GM12865 (cell line): ENCODE measurements around the gene HFE.

Experiments used
- DNase-seq: peaks from one replicate; pipeline ENCODE4 v3.0.0; 2010; ENCODE audit warnings: low read depth
- H3K4me3 ChIP-seq: 2 replicates; pipeline ENCODE4 v1.5.1; 2011; ENCODE audit warnings: mild to moderate bottlenecking, low read depth, low read length, control low read depth
- CTCF ChIP-seq: IDR thresholded peaks from 2 replicates; pipeline ENCODE4 v1.5.1; 2011; ENCODE audit warnings: low read length, control low read depth, low read depth, inconsistent platforms; ENCODE audit not compliant: insufficient read depth; ENCODE audit errors: missing control alignments

The HFE gene

GRCh38 chr6:26104457-26105108 is 17.4 kb downstream of the HFE start:
- TF ChIP-seq CTCF: no peak
- peak; percentile 72 for DNase-seq
- H3K4me3 ChIP-seq: peak overlapping the region; percentile 40

- TF ChIP-seq CTCF: no peak
- no peak overlapping the region for H3K4me3 ChIP-seq
- no peak for DNase-seq
These were observed 18.0 kb downstream of the HFE start for GRCh38 chr6:26105109-26105730.

- no peak overlapping the region for H3K4me3 ChIP-seq
- no peak for DNase-seq
- TF ChIP-seq CTCF: no peak
These were observed 18.6 kb downstream of the HFE start for GRCh38 chr6:26105842-26106241.

GRCh38 chr6:26107935-26108334 is 20.7 kb downstream of the HFE start:
- no peak for DNase-seq
- TF ChIP-seq CTCF: no peak
- no peak overlapping the region for H3K4me3 ChIP-seq

- no peak overlapping the region for H3K4me3 ChIP-seq
- no peak for DNase-seq
- no peak for TF ChIP-seq CTCF
These were observed 22.5 kb downstream of the HFE start for GRCh38 chr6:26109772-26110171.

GRCh38 chr6:26113570-26113969 is 26.3 kb downstream of the HFE start:
- no peak for TF ChIP-seq CTCF
- H3K4me3 ChIP-seq: no peak overlapping the region
- DNase-seq: no peak

GRCh38 chr6:26115226-26115625 is 28.0 kb downstream of the HFE start:
- no peak for TF ChIP-seq CTCF
- no peak overlapping the region for H3K4me3 ChIP-seq

More at GRCh38 chr6:26115226-26115625, 28.0 kb downstream of the HFE start:
- DNase-seq: no peak
